SH-SY5Y (cell line): ENCODE data around the gene CRACR2A.

Experiments used
- GATA2 ChIP-seq: IDR thresholded peaks from 2 replicates; pipeline ENCODE4 v1.6.1; 2011; ENCODE audit warnings: mild to moderate bottlenecking, low read depth, low read length
- GATA3 ChIP-seq: IDR thresholded peaks from 2 replicates; pipeline ENCODE4 v1.6.1; 2011; ENCODE audit warnings: low read depth, mild to moderate bottlenecking, low read length, moderate library complexity

- TF ChIP-seq GATA3 (no peak), GATA2 (no peak)
Observed at GRCh38 chr12:3686463-3686862, 66.4 kb downstream of the CRACR2A start.
